Measurements from ENCODE around the gene METTL17. TPM values are rescaled to one million over a fixed set of nuclear protein-coding genes. Genes with fewer than 3 reads are reported as not detected.

Gene METTL17
- polyA plus RNA-seq, 1 donor from 2014 or later, result 231 TPM

- no peaks in the 10 kb centered on the region for H3K27me3 ChIP-seq (ENCODE audit: insufficient read depth, low read depth, low read length)
- no peak overlapping the region for H2AFZ ChIP-seq (ENCODE audit: low read depth, low read length)
- H3F3A ChIP-seq (ENCODE audit: insufficient read depth, low read length, poor library complexity, severe bottlenecking), result no peaks in the 10 kb centered on the region
- no peaks in the 10 kb centered on the region for H3K79me2 ChIP-seq (replicated peaks; ENCODE audit: insufficient read depth, low read length)
- no peak overlapping the region for H3K4me3 ChIP-seq (ENCODE audit: low read length)
- H3K4me2 ChIP-seq (ENCODE audit: low read length), result no peak overlapping the region
- no peaks in the 10 kb centered on the region for H3K9me2 ChIP-seq (ENCODE audit: insufficient read depth, low read length)
- TF ChIP-seq POLR2AphosphoS5 (IDR thresholded peaks at IDR 0.05) (no peak), RAD21 (conservative IDR thresholded peaks at IDR 0.05) (no peak), EP300 (conservative IDR thresholded peaks at IDR 0.05; ENCODE audit: poor library complexity, severe bottlenecking) (no peak), MXI1 (conservative IDR thresholded peaks at IDR 0.05; ENCODE audit: poor library complexity, severe bottlenecking) (no peak), EZH2 (IDR thresholded peaks at IDR 0.05; ENCODE audit: borderline replicate concordance, insufficient read depth, low read length, poor library complexity, severe bottlenecking) (no peak)
- H3K36me3 ChIP-seq (ENCODE audit: insufficient read depth, low read length), result no peaks in the 10 kb centered on the region
- H3K27ac ChIP-seq (ENCODE audit: low read length), result no peak overlapping the region
- no peaks in the 10 kb centered on the region for H3K9me3 ChIP-seq (ENCODE audit: low read length)
- no peaks in the 10 kb centered on the region for H4K20me1 ChIP-seq (ENCODE audit: insufficient read depth)
- H3K9ac ChIP-seq (ENCODE audit: low read length), result no peak overlapping the region
These were observed 53.7 kb downstream of the METTL17 start for GRCh38 chr14:21043387-21043973.

- H3K9ac ChIP-seq (ENCODE audit: low read length), result no peak overlapping the region
- H3K9me3 ChIP-seq (ENCODE audit: low read length), result no peaks in the 10 kb centered on the region
- no peaks in the 10 kb centered on the region for H3F3A ChIP-seq (ENCODE audit: insufficient read depth, low read length, poor library complexity, severe bottlenecking)
- H3K79me2 ChIP-seq (replicated peaks; ENCODE audit: insufficient read depth, low read length), result no peaks in the 10 kb centered on the region
- H3K36me3 ChIP-seq (ENCODE audit: insufficient read depth, low read length), result no peaks in the 10 kb centered on the region
- H3K9me2 ChIP-seq (ENCODE audit: insufficient read depth, low read length), result no peaks in the 10 kb centered on the region
- TF ChIP-seq EZH2 (IDR thresholded peaks at IDR 0.05; ENCODE audit: borderline replicate concordance, insufficient read depth, low read length, poor library complexity, severe bottlenecking) (no peak), SMC3 (conservative IDR thresholded peaks at IDR 0.05; ENCODE audit: poor library complexity) (no peak)
- H3K27ac ChIP-seq (ENCODE audit: low read length), result no peak overlapping the region
- no peak overlapping the region for H3K4me3 ChIP-seq (ENCODE audit: low read length)
- H3K4me2 ChIP-seq (ENCODE audit: low read length), result no peak overlapping the region
- no peaks in the 10 kb centered on the region for H4K20me1 ChIP-seq (ENCODE audit: insufficient read depth)
- no peak overlapping the region for H2AFZ ChIP-seq (ENCODE audit: low read depth, low read length)
- no peaks in the 10 kb centered on the region for H3K27me3 ChIP-seq (ENCODE audit: insufficient read depth, low read depth, low read length)
These were observed 54.3 kb downstream of the METTL17 start for GRCh38 chr14:21043974-21044618.

Small RNAs within 50 kb of the gene (small RNA-seq; reads per million reads assigned to genes)
- gene RN7SL189P, result 0 reads per million in 3 experiments

Other genes with a start within 250 kb of the METTL17 start
- not detected in 2 replicates for gene EDDM3A, start 244.1 kb upstream of the METTL17 start, polyA plus RNA-seq
- gene EDDM3B, start 221.6 kb upstream of the METTL17 start, polyA plus RNA-seq, result not detected in 2 replicates
- not detected in 2 replicates for gene RNASE6, start 208.7 kb upstream of the METTL17 start, polyA plus RNA-seq
- gene RNASE1, start 187.1 kb upstream of the METTL17 start, polyA plus RNA-seq, result 0.64 TPM in 1 of 2 replicates, not detected in the other
- gene RNASE3, start 98.6 kb upstream of the METTL17 start, polyA plus RNA-seq, result not detected in 2 replicates
- 0.68 TPM in 1 of 2 replicates, not detected in the other for gene RNASE2, start 34.5 kb upstream of the METTL17 start, polyA plus RNA-seq
- gene SLC39A2, start 9.3 kb downstream of the METTL17 start, polyA plus RNA-seq, result not detected in 2 replicates
- gene NDRG2, start 35.1 kb downstream of the METTL17 start, polyA plus RNA-seq, result 30.8 and 43.3 TPM in 2 replicates
- not detected in 2 replicates for gene TPPP2, start 40.2 kb downstream of the METTL17 start, polyA plus RNA-seq
- gene RNASE13, start 44.8 kb downstream of the METTL17 start, polyA plus RNA-seq, result not detected in 2 replicates
- gene RNASE7, start 52.4 kb downstream of the METTL17 start, polyA plus RNA-seq, result not detected in 2 replicates
- gene RNASE8, start 67.8 kb downstream of the METTL17 start, polyA plus RNA-seq, result not detected in 2 replicates
- gene ARHGEF40, start 80.3 kb downstream of the METTL17 start, polyA plus RNA-seq, result 28.9 and 32.4 TPM in 2 replicates
- 40.6 and 51.2 TPM in 2 replicates for gene ZNF219, start 108.7 kb downstream of the METTL17 start, polyA plus RNA-seq
- gene TMEM253, start 111.1 kb downstream of the METTL17 start, polyA plus RNA-seq, result 0.26 TPM in 1 of 2 replicates, not detected in the other
- gene OR5AU1, start 166.1 kb downstream of the METTL17 start, polyA plus RNA-seq, result not detected in 2 replicates

Data from neural cell (in vitro differentiated cells).